HFF-Myc (cell line): ENCODE data around the gene EFCAB5.

Experiments used
- DNase-seq: peaks from one replicate; pipeline ENCODE4 v3.0.0-alpha.2; 2011; ENCODE audit warnings: low read depth; ENCODE audit errors: extremely low read depth
- H3K4me3 ChIP-seq: replicated peaks from 2 replicates; pipeline ENCODE4 v1.5.1; 2011; ENCODE audit warnings: low read depth, mild to moderate bottlenecking, control low read depth, low read length
- CTCF ChIP-seq: IDR thresholded peaks from 2 replicates; pipeline ENCODE4 v1.5.1; 2012; ENCODE audit warnings: mild to moderate bottlenecking, low read depth, low read length, control low read depth; ENCODE audit errors: missing control alignments

The EFCAB5 gene

GRCh38 chr17:30095507-30096244, 154.2 kb downstream of the EFCAB5 start:
- TF ChIP-seq CTCF: peak; percentile 62
- no peak for DNase-seq
- no peak overlapping the region for H3K4me3 ChIP-seq

- no peak for TF ChIP-seq CTCF
These were observed 160.4 kb downstream of the EFCAB5 start for GRCh38 chr17:30101686-30102390.

GRCh38 chr17:30103921-30104320, 162.5 kb downstream of the EFCAB5 start:
- no peak for DNase-seq
- no peak overlapping the region for H3K4me3 ChIP-seq
- no peak for TF ChIP-seq CTCF

More at GRCh38 chr17:30101686-30102390, 160.4 kb downstream of the EFCAB5 start:
- no peak overlapping the region for H3K4me3 ChIP-seq
- no peak for DNase-seq

- H3K4me3 ChIP-seq: peak overlapping the region; percentile 46
- peak; percentile 97 for TF ChIP-seq CTCF
- DNase-seq: peak; percentile 71
These were observed 163.3 kb downstream of the EFCAB5 start for GRCh38 chr17:30104575-30105339.

- no peak for DNase-seq
- H3K4me3 ChIP-seq: no peak overlapping the region
- TF ChIP-seq CTCF: no peak
These were observed 171.4 kb downstream of the EFCAB5 start for GRCh38 chr17:30112794-30113193.

GRCh38 chr17:30113213-30113612, 171.8 kb downstream of the EFCAB5 start:
- no peak overlapping the region for H3K4me3 ChIP-seq
- TF ChIP-seq CTCF: no peak
- DNase-seq: no peak
